Peyer's patch (tissue), 4 donors: ENCODE data around the gene GBX2. TPM values are rescaled to one million over a fixed set of nuclear protein-coding genes. Genes with fewer than 3 reads are reported as not detected.

Experiments
- DNase-seq, 3 donors: peaks; one replicate each; pipeline ENCODE4 v3.0.0-alpha.2; 2017 to 2019
- H3K27ac ChIP-seq, 4 donors: fragments of 200-600 bp; sonication (generic); one replicate each; pipeline ENCODE4 v1.5.1; 2016 to 2019
- H3K27me3 ChIP-seq, 2 donors: fragments of 200-600 bp; sonication (generic); one replicate each; pipeline ENCODE4 v1.5.1; 2019
- H3K36me3 ChIP-seq, 3 donors: fragments of 200-600 bp; sonication (generic); one replicate each; pipeline ENCODE4 v1.5.1; 2016 to 2019
- H3K4me1 ChIP-seq, 4 donors: fragments of 200-600 bp; sonication (generic); one replicate each; pipeline ENCODE4 v1.5.1; 2016 to 2019
- H3K4me3 ChIP-seq, 4 donors: fragments of 200-600 bp; sonication (generic); 1 replicate in 3 of 4; 2 replicates in 1 of 4; pipeline ENCODE4 v1.5.1; 2016 to 2019; ENCODE audit warnings: mild to moderate bottlenecking in 1 of 4
- H3K9me3 ChIP-seq, 4 donors: fragments of 200-600 bp; sonication (generic); one replicate each; pipeline ENCODE4 v1.5.1; 2016 to 2019; ENCODE audit warnings: mild to moderate bottlenecking in 1 of 4
- POLR2A ChIP-seq, 2 donors: fragments of 450-650 bp; IDR thresholded peaks; one replicate each; pipeline ENCODE4 v1.5.1; 2017; ENCODE audit warnings: antibody characterized with exemption in 2 of 2, mild to moderate bottlenecking in 2 of 2, moderate library complexity in 2 of 2
- total RNA-seq, 4 donors: library from RNA; depleted of rRNA; stranded (reverse); fragments of >200 nt; gene quantifications; one replicate each; pipeline ENCODE4 v1.1.0, GENCODE V29; 2016
- TF ChIP-seq, protein P1 (sequence below), 6 experiments: fragments of 450-650 bp in 4 of 6; fragments of 200-600 bp in 2 of 6; sonication (generic) in 1 of 6; IDR thresholded peaks; one replicate each; pipeline ENCODE4 v1.5.1; 2017 to 2019; ENCODE audit warnings: antibody characterized with exemption in 6 of 6, mild to moderate bottlenecking in 3 of 6, moderate library complexity in 1 of 6

Gene GBX2
- total RNA-seq, 4 donors from 2014 or later = not detected

- no peak overlapping the region for H3K27ac ChIP-seq
- H3K27me3 ChIP-seq = no peaks in the 10 kb centered on the region
- H3K4me1 ChIP-seq = no peaks in the 10 kb centered on the region
- TF ChIP-seq, protein P1, sequence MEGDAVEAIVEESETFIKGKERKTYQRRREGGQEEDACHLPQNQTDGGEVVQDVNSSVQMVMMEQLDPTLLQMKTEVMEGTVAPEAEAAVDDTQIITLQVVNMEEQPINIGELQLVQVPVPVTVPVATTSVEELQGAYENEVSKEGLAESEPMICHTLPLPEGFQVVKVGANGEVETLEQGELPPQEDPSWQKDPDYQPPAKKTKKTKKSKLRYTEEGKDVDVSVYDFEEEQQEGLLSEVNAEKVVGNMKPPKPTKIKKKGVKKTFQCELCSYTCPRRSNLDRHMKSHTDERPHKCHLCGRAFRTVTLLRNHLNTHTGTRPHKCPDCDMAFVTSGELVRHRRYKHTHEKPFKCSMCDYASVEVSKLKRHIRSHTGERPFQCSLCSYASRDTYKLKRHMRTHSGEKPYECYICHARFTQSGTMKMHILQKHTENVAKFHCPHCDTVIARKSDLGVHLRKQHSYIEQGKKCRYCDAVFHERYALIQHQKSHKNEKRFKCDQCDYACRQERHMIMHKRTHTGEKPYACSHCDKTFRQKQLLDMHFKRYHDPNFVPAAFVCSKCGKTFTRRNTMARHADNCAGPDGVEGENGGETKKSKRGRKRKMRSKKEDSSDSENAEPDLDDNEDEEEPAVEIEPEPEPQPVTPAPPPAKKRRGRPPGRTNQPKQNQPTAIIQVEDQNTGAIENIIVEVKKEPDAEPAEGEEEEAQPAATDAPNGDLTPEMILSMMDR (IDR thresholded peaks at IDR 0.05) = no peak
- no peak for TF ChIP-seq POLR2A (IDR thresholded peaks at IDR 0.05)
- DNase-seq = no peak
- H3K4me3 ChIP-seq = no peak overlapping the region
- peaks cover 0 to 34% (median 0%) of the 10 kb centered on the region in 3 donors for H3K36me3 ChIP-seq
- H3K9me3 ChIP-seq = no peaks in the 10 kb centered on the region
Measured at GRCh38 chr2:236121546-236121945, 46.6 kb downstream of the GBX2 start.

DNA sequence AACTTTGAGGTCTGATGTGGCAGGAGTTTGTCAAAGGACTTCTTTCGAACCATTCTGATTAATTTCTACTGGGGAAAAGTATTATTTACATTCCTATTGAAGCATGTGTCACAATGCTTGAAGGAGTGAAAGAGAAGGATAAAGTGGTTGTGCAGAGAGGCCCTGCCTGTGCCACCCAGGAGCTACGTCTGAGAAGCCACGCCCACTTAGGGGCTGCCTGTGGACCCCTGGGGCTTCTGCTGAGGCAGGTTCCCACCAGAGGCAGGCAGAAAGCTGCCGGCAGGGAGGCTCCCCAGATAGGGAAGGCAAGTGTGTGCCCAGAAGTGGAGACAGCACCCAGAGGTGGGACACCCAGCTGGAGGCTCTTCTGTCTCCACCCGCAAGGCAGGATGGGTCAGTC is 47.4 kb downstream of the GBX2 start:
- Histone ChIP-seq H3K36me3 (peaks cover 0 to 27% (median 0%) of the 10 kb centered on the region in 3 donors), H3K4me1 (no peaks in the 10 kb centered on the region), H3K27ac (no peak overlapping the region), H3K4me3 (no peak overlapping the region), H3K27me3 (no peaks in the 10 kb centered on the region), H3K9me3 (no peaks in the 10 kb centered on the region)
- no peak for TF ChIP-seq POLR2A (IDR thresholded peaks at IDR 0.05)
- TF ChIP-seq, protein P1 (IDR thresholded peaks at IDR 0.05) = no peak
- no peak for DNase-seq

DNA sequence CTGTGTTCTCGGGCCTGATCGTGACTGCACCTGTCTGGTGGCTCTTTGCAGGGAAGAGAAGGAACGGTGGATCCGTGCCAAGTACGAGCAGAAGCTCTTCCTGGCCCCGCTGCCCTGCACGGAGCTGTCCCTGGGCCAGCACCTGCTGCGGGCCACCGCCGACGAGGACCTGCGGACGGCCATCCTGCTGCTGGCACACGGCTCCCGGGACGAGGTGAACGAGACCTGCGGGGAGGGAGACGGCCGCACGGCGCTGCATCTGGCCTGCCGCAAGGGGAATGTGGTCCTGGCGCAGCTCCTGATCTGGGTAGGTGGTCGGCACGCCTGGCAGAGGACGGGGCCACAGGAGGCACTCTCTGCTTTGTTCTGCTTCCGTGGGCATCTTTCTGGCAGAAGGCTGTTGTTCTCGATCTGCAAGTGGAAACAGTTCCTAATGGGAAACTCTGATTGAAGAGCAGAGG is 48.0 kb downstream of the GBX2 start:
- H3K9me3 ChIP-seq = no peaks in the 10 kb centered on the region
- TF ChIP-seq POLR2A (IDR thresholded peaks at IDR 0.05) = no peak
- TF ChIP-seq, protein P1 (IDR thresholded peaks at IDR 0.05) = no peak
- H3K4me1 ChIP-seq = no peaks in the 10 kb centered on the region
- H3K27ac ChIP-seq = no peak overlapping the region
- no peak for DNase-seq
- H3K4me3 ChIP-seq = no peak overlapping the region
- no peaks in the 10 kb centered on the region for H3K27me3 ChIP-seq
- H3K36me3 ChIP-seq = peaks cover 0 to 21% (median 0%) of the 10 kb centered on the region in 3 donors

DNA sequence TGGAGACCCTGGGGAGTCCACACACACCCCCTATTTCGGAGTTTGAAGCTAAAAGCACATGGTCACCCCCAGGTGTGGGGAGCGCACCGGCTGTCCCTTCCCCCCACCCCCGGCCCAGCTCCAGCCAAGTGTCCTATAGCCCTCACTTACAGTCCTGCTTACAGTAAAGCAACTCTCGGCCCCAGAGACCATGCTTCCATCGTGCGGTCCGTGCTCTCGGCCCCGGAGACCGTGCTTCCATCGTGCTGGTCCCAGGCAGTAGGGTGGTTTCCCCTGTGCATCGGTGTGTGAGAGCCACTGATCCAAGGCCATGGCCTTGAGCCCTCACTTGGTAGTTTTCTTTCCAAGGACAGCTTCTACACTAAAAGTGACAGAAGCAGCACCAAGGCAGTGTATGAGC is 48.7 kb downstream of the GBX2 start:
- Histone ChIP-seq H3K27ac (no peak overlapping the region), H3K4me1 (no peaks in the 10 kb centered on the region), H3K36me3 (peaks cover 0 to 14% (median 0%) of the 10 kb centered on the region in 3 donors), H3K4me3 (no peak overlapping the region), H3K9me3 (no peaks in the 10 kb centered on the region), H3K27me3 (no peaks in the 10 kb centered on the region)
- TF ChIP-seq POLR2A (IDR thresholded peaks at IDR 0.05) = no peak
- TF ChIP-seq, protein P1 (IDR thresholded peaks at IDR 0.05) = no peak
- no peak for DNase-seq

GRCh38 chr2:236119003-236119402 is 49.2 kb downstream of the GBX2 start:
- Histone ChIP-seq H3K27ac (no peak overlapping the region), H3K9me3 (no peaks in the 10 kb centered on the region), H3K4me3 (no peak overlapping the region), H3K27me3 (no peaks in the 10 kb centered on the region), H3K4me1 (no peaks in the 10 kb centered on the region), H3K36me3 (peaks cover 0 to 10% (median 0%) of the 10 kb centered on the region in 3 donors)
- DNase-seq = no peak
- no peak for TF ChIP-seq POLR2A (IDR thresholded peaks at IDR 0.05)
- TF ChIP-seq, protein P1 (IDR thresholded peaks at IDR 0.05) = no peak

- Histone ChIP-seq H3K27me3 (no peaks in the 10 kb centered on the region), H3K36me3 (peaks cover 0 to 5% (median 0%) of the 10 kb centered on the region in 3 donors), H3K4me3 (no peak overlapping the region), H3K4me1 (no peaks in the 10 kb centered on the region), H3K9me3 (no peaks in the 10 kb centered on the region), H3K27ac (no peak overlapping the region)
- TF ChIP-seq, protein P1 (IDR thresholded peaks at IDR 0.05) = no peak
- no peak for TF ChIP-seq POLR2A (IDR thresholded peaks at IDR 0.05)
- no peak for DNase-seq
Measured at GRCh38 chr2:236117861-236118269, 50.3 kb downstream of the GBX2 start.
